HG02870 (cell line): ENCODE data around the gene VRTN.
"Not testable (repeated sequence)": the region's sequence is repeated elsewhere in the genome, so short reads cannot be mapped to it uniquely, and the experiment has no call there.

Experiments
- ATAC-seq: cut with Tn5 transposase; IDR thresholded peaks from one replicate; pipeline ENCODE4 v1.9.1; 2021; ENCODE audit warnings: mild to moderate bottlenecking, moderate library complexity; ENCODE audit not compliant: unreplicated experiment

VRTN gene

DNA sequence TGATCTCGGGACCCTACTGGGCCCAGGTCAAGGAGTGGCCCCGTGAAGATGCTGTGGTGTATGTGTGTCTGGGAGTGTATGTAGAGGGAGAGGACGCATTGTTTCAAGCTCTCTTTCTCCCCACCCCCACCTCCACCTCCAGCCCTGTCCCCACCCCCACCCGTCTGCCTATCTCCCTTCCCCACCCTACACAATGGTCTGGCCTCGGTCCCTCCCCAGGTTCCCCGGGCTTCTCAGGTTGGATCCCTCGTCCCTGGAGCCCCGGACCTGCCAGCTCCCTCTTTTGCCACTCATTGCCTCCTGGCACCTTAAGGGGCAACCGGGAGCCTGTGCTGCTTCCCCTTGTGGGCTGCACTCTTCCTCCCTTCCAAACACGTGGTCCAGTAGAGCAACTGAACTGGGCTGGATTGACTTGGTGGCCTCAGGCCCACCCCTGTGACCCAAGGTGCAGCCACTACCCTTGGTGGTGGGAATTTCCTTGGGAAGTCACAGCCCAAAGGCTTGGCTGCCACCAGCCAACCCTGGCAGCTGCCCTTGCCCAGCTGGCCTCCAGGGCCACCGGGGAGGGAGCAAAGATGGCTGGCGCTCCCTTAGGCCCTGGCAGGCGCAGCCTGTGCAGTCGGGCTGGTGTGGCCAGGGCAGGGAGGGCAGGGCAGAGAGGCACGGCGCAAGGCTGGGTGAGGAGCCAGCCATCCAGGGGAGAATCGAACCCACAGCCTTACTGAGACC is 628 bp downstream of the VRTN start:
- ATAC-seq, result no peak

DNA sequence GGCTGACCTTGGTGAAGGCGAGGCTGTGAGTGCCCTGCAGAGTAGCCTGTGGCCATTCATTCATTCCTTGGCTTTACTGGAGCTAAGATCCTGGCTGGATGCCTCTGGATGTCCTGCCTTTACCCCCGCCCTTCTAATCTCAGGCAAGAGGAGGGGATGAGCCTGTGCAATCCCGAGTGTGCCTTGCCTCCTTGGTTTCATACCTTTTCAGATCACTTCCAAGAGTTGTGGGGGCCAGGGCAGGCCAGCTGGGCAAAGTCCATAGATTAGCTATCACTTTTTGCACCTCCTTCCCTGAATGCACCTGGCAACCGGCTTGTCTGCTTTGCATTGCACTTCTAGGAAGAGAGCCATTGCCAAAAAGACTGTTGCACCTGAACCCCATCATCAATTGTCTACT is 1.5 kb downstream of the VRTN start:
- no peak for ATAC-seq

DNA sequence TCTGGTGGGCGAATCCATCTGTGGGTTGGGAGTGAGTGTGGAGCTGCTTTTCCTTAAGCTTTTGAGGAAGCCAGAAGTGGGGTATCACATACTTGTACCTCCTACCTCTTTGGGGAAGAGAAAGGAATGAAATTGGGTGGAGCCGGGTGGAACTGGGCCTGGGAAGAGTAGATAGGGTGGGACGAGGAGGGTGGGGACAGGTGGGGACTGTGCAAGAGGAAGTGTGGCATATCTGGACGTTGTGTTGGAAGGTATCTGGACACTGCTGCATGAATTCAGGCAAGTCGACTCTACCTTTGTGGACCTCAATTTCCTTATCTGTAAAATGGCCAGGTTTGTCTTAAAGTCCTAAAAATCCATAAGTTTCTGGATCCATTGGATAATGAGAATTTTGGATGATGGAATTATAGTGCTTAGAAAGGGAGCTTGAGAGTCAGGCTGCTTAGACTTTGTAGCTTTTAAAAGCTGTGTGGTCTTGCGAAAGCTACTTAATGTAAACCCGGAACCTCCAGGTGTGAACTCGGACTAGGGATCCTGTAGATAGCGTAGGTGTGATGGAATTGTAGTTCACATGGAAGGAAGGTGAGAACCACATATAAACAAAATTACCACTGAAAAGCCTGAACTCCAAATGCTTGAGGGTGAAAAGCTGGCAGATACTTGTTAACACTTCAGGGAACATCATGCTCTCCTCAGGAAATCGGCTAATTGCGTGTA is 2.1 kb downstream of the VRTN start:
- no peak for ATAC-seq

DNA sequence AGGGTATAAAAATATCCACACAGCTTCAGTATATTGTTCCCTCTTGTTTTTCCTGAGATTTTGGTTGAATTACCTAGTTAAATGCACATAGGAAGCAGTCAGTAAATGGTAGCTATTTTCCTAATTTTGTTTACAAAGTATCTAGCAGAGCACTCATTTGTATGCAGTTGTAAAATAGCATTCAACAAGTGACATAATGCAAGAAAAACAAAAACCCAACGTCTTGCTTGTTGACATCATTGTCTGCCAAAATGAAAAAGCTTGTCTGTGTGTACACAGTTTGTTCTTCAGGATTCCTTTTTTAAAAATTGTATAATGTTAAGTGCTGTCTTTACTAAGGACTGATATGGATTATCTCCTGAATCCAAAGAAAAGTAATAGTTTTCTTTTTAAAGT is 2.7 kb downstream of the VRTN start:
- ATAC-seq, result no peak

DNA sequence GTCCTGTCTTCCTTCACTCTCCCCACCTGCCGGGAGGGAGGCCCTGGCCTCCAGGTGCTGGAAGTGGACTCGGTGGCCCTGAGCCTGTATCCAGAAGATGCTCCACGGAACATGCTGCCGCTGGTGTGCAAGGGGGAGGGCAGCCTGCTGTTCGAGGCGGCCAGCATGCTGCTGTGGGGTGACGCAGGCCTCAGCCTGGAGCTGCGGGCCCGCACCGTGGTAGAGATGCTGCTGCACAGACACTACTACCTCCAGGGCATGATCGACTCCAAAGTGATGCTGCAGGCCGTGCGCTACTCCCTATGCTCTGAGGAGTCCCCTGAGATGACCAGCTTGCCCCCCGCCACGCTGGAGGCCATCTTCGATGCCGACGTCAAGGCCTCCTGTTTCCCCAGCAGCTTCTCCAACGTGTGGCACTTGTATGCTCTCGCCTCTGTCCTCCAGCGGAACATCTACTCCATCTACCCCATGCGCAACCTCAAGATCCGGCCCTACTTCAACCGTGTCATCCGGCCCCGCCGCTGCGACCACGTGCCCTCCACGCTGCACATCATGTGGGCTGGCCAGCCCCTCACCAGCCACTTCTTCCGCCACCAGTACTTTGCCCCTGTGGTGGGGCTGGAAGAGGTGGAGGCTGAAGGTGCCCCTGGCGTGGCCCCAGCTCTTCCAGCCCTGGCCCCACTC is 8.8 kb downstream of the VRTN start:
- no peak for ATAC-seq

DNA sequence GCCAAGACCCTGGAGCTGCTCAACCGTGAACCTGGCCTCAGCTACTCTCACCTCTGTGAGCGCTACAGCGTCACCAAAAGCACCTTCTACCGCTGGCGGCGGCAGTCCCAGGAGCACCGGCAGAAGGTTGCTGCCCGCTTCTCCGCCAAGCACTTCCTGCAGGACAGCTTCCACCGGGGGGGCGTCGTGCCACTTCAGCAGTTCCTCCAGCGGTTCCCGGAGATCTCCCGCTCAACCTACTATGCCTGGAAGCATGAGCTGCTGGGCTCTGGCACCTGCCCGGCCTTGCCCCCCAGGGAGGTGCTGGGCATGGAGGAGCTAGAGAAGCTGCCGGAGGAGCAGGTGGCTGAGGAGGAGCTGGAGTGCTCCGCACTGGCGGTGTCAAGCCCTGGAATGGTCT is 9.3 kb downstream of the VRTN start:
- ATAC-seq, result no peak

DNA sequence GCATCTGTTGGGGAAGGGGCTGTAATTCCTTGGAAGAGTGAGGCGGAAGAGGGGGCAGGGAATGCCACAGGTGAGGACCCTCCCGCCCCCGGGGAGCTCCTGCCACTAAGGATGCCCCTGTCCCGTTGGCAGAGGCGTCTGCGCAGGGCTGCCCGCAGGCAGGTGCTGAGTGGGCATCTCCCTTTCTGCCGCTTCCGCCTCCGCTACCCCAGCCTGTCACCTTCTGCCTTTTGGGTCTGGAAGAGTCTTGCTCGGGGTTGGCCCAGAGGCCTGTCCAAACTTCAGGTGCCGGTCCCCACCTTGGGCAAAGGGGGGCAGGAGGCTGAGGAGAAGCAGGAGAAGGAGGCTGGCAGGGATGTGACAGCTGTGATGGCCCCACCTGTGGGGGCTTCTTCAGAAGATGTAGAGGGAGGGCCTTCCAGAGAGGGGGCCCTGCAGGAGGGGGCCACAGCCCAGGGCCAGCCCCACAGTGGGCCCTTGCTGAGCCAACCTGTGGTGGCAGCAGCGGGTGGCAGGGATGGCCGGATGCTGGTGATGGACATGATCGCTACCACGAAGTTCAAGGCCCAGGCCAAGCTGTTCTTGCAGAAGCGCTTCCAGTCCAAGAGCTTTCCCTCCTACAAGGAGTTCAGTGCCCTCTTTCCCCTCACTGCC is 10.0 kb downstream of the VRTN start:
- no peak for ATAC-seq

DNA sequence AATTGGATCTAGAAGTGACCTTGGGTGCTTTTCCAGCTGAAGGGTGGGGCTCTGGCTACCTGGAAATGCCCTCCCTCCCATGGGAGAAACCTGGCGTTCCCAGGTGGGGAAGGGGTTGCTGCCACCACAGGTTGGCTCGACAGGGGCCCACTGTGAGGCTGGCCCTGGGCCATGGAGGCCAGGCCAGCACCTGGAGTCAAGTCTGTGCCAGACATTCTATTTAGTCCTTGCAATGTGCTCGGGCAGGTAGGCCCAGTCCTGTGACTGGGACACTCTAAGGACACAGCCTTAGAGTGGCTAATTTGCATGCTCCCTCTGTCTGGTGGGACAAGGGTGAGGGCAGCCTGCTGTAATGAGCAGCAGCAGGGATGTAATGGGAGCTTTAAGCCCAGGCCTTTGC is 11.9 kb downstream of the VRTN start:
- no peak for ATAC-seq

DNA sequence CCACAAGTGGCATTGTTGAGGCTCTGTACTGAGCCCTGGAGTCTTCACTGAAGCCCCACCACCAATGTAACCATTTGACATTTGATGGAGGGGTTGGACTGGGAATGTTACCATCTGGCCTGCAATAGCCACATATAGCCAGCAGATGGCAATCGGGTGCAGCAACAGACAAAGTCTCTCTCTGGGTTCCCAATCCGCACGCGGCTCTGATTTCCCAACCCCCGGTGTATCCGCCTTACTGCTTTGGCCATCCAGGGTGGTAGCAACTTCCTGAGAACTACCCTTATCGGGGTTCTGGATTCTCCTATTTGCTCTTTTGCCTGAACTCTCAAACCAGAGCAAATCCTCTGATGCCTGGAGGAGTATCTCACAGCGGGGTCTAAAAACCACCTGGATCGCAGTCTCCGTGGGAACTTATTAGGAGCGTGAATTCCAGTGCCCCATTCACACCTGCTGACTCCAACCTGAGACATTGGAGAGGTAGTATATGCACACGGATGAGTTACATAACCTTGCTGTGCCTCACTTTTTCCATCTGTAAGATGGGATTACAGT is 14.2 kb downstream of the VRTN start:
- no peak for ATAC-seq

DNA sequence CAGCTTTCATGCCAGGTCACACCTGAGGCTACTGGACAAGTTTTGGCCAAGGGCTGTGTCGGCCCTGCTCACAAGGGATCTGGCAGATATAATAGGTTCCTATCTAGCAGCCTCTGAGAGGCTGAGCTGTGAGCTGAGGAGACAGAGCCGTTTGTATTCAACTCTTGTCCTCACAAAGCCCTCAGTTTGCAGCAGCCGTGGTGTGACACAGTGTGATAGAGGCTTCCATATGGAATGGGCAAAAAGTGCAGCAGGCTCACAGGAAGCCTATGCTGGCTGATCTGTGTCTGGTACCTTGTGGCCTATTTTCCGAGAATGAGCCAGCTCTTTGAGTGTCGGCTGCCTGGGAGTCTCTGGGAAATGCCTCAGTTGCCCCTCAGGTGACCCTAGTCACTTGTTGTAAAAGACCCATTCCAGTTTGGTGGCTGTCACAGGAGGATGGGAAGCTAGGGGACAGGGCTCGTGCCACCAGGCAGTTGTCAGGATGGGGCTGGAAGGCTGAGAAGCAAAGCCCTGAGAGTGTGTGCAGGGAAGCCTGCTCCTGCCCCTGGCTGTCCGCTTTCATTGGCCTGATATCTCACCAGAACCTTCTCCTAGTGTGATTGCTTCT is 16.1 kb downstream of the VRTN start:
- ATAC-seq, result no peak

DNA sequence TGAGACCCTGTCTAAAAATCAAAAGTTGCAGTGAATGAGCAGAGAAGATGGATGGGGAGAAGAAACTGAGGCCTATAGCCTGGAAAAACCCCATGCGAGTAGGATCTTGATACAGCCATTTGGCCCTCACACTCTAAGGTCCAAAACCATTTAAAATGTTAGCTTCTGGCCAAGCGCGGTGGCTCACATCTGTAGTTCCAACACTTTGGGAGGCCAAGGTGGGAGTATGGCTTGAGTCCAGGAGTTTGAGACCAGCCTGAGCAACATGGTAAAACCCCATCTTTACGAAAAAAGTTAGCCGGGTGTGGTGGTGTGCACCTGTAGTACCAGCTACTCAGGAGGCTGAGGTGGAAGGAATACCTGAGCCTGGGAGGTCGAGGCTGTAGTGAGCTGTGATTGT is 19.8 kb downstream of the VRTN start:
- ATAC-seq, result no peak

DNA sequence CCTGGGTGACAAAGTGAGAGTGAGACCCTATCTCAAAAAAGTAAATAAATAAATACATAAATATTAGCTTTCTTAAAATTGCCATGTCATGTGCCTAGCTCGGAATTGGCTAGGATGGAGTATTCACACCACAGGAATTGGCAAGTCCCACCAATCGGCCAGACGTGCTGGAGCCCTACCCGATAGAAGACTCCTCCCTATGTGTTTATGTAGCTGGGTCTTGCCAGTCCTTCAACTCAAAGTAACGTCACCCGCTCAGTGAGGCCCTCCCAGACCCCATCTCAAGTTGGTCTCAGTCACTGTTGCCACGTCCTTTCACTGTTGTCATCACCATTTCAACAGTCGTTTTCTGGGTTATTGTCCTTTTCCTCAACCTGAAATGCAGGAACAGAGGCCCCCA is 20.2 kb downstream of the VRTN start:
- no peak for ATAC-seq

DNA sequence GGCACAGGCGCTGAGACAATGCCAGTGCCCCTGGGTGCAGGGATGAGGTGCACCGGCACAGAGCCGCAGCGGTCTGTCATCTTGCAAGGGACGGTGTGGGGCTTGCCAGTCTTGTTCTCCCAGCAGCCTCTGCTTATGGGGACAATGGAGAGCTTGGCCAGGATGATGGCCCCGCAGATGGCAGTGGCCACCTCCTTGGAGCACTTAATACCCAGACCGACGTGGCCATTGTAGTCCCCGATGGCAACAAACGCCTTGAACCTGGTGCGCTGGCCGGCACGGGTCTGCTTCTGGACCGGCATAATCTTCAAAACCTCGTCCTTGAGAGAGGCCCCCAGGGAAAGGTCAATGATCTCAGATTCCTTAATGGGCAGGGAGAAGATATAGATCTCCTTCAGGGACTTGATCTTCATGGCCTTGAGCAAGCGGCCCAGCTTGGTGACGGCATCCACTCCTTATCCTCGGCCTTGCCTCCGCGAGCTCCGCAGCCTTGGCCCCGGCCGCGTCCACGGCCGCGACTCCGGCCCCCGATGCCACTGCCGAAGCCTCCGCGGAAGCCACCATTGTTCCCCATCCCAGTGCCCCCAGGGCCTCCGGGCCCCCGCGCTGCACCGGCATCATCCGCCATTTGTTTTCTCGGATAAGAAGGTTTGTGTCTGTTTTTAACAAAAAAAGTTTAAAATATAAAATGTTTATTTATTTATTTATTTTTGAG is 29.9 kb downstream of the VRTN start:
- ATAC-seq, result no peak

DNA sequence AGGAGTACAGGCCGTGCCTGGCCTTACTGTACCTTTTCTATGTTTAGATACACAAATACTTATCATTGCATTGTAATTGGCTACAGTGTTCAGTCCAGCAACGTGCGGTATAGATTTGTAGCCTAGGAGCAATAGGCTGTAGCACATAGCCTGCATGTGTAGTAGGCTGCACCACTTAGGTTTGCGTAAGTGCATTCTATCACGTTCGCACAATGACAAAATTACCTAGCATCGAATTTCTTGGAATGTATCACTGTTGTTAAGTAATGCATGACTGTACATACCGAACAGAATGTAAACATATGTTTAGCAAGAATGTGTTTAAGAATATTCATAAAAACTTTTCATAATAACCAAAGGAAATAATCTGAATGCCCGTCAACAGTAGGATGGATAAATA is 31.9 kb downstream of the VRTN start:
- no peak for ATAC-seq

DNA sequence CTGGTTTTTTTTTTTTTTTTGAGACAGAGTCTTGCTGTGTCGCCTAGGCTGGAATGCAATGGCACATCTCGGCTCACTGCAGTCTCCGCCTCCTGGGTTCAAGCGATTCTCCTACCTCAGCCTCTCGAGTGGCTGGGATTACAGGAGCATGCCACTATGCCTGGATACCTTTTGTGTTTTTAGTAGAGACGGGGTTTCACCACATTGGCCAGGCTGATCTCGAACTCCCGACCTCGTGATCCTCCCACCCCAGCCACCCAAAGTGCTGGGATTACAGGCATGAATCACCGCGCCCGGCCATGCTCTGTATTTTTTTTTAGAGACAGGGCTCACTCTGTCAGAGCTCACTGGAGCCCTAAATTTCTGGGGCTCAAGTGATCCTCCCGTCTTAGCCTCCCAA is 32.6 kb downstream of the VRTN start:
- no peak for ATAC-seq

DNA sequence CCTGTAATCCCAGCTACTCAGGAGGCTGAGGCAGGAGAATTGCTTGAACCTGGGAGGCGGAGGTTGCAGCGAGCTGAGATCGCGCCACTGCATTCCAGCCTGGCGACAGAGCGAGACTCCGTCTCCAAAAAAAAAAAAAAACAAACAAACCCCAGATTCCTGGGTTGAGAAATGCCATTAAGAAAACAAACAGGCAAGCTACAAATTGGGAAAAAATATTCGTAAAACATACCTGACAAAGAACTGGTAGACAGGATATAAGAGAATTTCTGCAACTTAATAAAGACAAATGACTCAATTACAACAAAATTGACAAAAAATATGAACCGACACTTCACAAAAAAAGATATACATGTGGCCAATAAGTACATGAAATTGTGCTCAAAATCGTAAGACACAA is 33.3 kb downstream of the VRTN start:
- not testable (repeated sequence) for ATAC-seq

DNA sequence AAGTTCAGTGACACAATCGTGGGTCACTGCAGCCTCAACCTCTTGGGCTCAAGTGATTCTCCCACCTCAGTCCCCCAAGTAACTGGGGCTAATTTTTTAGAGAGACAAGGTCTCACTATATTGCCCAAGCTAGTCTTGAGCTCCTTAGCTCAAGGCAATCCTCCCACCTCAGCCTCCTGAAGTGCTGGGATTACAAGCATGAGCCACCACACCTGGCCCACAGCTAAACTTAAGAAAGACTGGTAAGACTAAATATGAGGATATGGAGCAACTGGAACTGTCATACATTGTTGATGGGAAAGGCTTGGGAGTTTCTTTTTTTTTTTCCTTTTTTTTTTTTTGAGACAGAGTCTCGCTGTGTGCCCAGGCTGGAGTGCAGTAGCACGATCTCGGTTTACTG is 34.0 kb downstream of the VRTN start:
- no peak for ATAC-seq

DNA sequence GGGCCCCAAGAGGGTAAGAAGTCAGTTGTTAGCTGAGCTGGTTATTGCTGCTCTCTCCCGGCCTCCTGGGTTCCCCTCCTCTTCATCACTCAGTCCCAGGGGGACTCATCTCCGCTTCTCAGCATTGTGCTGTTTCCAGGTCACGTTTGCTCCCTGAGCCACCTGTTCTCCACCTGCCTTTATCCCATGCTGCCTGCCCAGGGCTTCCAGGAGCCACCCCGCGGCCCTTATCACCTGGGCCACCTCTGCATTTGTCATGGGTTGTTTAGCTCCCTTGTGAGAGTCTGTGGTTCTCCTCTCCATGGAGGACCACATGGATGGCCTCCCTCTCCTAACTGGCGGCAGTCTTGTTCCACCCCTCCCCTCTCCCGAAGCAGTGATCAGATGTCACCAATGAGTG is 41.7 kb downstream of the VRTN start:
- no peak for ATAC-seq

DNA sequence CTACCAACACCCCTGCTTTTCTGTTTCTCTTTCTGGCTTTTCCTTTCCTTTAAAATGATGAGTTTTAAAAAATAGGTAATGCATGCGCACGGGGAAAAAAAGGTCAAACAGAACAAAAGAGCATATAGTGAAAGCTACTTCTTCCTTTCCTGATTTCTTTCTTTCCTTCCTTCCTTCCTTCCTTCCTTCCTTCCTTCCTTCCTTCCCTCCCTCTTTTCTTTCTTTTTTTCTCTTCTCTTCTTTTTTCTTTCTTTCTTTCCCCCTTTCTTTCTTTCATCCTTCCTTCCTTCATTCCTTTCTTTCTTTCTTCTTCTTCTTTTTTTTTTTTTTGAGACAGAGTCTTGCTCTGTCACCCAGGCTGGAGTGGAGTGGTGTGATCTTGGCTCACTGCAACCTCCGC is 42.2 kb downstream of the VRTN start:
- not testable (repeated sequence) for ATAC-seq

DNA sequence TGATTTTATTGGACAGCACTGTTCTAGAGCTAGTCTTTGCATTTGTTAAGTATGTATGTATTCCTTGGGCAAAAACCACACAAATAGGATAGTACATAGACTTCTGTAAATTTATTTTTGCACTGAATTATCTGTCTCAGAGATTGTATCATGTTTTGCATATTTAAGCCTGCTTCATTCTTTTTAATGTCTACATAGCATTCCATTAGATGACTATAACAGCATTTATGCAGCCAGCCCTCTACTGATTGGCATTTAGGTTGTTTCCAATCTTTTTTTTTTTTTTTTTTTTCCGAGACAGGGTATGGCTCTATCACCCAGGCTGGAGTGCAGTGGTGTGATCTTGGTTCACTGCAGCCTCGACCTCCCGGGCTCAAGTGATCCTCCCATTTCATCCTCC is 43.2 kb downstream of the VRTN start:
- no peak for ATAC-seq
